HEK293 (cell line): Measurements from ENCODE around the gene TMEM62.

Experiments
- BCL11A ChIP-seq: fragments of 450-650 bp; formaldehyde crosslinking; IDR thresholded peaks from 2 replicates; pipeline ENCODE4 v1.5.1; 2016; ENCODE audit warnings: low read depth, missing biosample characterization, missing genetic modification characterization
- OVOL3 ChIP-seq: fragments of 450-650 bp; formaldehyde crosslinking; IDR thresholded peaks from 2 replicates; pipeline ENCODE4 v1.5.1; 2016; ENCODE audit warnings: missing biosample characterization, missing genetic modification characterization
- PATZ1 ChIP-seq: fragments of 450-650 bp; formaldehyde crosslinking; IDR thresholded peaks from 2 replicates; pipeline ENCODE4 v1.5.1; 2016; ENCODE audit warnings: missing biosample characterization, missing genetic modification characterization
- PBX3 ChIP-seq: sonication (generic); formaldehyde crosslinking; IDR thresholded peaks from 2 replicates; pipeline ENCODE4 v1.8.1; 2022; ENCODE audit warnings: mild to moderate bottlenecking, moderate library complexity, missing genetic modification reagents
- SCRT1 ChIP-seq: fragments of 450-650 bp; formaldehyde crosslinking; IDR thresholded peaks from 2 replicates; pipeline ENCODE4 v1.5.1; 2016; ENCODE audit warnings: missing biosample characterization, missing genetic modification characterization, borderline replicate concordance
- SP2 ChIP-seq: fragments of 450-650 bp; formaldehyde crosslinking; IDR thresholded peaks from 2 replicates; pipeline ENCODE4 v1.5.1; 2016; ENCODE audit warnings: missing biosample characterization, missing genetic modification characterization
- ZBTB11 ChIP-seq: fragments of 450-650 bp; formaldehyde crosslinking; conservative IDR thresholded peaks from 2 replicates; pipeline ENCODE4 v1.5.1; 2016; ENCODE audit warnings: low read depth, missing biosample characterization, missing genetic modification characterization
- ZNF121 ChIP-seq: fragments of 450-650 bp; formaldehyde crosslinking; IDR thresholded peaks from 2 replicates; pipeline ENCODE4 v1.5.1; 2016; ENCODE audit warnings: missing biosample characterization, missing genetic modification characterization
- ZNF221 ChIP-seq: fragments of 450-650 bp; formaldehyde crosslinking; IDR thresholded peaks from 2 replicates; pipeline ENCODE4 v1.5.1; 2017; ENCODE audit warnings: missing biosample characterization, missing genetic modification characterization, borderline replicate concordance
- ZNF521 ChIP-seq: fragments of 450-650 bp; formaldehyde crosslinking; IDR thresholded peaks from 2 replicates; pipeline ENCODE4 v1.5.1; 2017; ENCODE audit warnings: missing biosample characterization, mild to moderate bottlenecking, missing genetic modification characterization
- ZNF558 ChIP-seq: fragments of 450-650 bp; formaldehyde crosslinking; IDR thresholded peaks from 2 replicates; pipeline ENCODE4 v1.5.1; 2016; ENCODE audit warnings: missing biosample characterization, missing genetic modification characterization
- ZNF768 ChIP-seq: fragments of 450-650 bp; formaldehyde crosslinking; IDR thresholded peaks from 2 replicates; pipeline ENCODE4 v1.5.1; 2018; ENCODE audit warnings: missing biosample characterization, mild to moderate bottlenecking, missing genetic modification characterization
- TF ChIP-seq, protein P1 (sequence below): fragments of 450-650 bp; formaldehyde crosslinking; IDR thresholded peaks from 2 replicates; pipeline ENCODE4 v1.5.1; 2016; ENCODE audit warnings: missing biosample characterization, missing genetic modification characterization
- TF ChIP-seq, protein P2 (sequence below): fragments of 450-650 bp; formaldehyde crosslinking; IDR thresholded peaks from 2 replicates; pipeline ENCODE4 v1.5.1; 2017; ENCODE audit warnings: missing biosample characterization, missing genetic modification characterization

DNA sequence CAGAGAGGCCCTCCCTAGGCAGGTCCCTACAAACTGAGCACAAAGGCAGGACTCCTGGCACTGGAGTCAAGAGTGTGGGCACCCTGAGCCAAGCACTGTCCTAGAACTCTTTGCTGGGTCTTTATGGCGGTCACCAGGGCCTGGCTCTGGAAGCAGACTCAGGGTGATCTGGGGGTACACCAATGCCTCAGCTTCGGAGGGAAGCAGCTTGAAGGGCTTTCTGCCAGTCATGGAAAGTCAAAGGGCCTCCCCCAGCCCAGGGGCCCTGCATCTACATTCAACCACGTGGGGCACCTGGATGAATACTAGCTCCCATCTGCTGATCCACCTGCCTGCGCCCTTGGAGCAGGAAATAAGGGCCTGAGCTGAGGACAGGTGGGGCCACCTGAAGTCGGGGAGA is 80.1 kb downstream of the TMEM62 start:
- TF ChIP-seq PATZ1 (tag by site-specific recombination): no peak
- TF ChIP-seq ZNF121 (tag by site-specific recombination): no peak
- no peak for TF ChIP-seq ZNF558 (tag by site-specific recombination)
- TF ChIP-seq SCRT1 (tag by site-specific recombination): no peak
- no peak for TF ChIP-seq ZBTB11 (tag by site-specific recombination)
- TF ChIP-seq, protein P1, sequence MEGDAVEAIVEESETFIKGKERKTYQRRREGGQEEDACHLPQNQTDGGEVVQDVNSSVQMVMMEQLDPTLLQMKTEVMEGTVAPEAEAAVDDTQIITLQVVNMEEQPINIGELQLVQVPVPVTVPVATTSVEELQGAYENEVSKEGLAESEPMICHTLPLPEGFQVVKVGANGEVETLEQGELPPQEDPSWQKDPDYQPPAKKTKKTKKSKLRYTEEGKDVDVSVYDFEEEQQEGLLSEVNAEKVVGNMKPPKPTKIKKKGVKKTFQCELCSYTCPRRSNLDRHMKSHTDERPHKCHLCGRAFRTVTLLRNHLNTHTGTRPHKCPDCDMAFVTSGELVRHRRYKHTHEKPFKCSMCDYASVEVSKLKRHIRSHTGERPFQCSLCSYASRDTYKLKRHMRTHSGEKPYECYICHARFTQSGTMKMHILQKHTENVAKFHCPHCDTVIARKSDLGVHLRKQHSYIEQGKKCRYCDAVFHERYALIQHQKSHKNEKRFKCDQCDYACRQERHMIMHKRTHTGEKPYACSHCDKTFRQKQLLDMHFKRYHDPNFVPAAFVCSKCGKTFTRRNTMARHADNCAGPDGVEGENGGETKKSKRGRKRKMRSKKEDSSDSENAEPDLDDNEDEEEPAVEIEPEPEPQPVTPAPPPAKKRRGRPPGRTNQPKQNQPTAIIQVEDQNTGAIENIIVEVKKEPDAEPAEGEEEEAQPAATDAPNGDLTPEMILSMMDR (tag by site-specific recombination): no peak
- TF ChIP-seq PBX3 (CRISPR knock-in tag): no peak
- TF ChIP-seq ZNF521 (tag by site-specific recombination): no peak
- no peak for TF ChIP-seq BCL11A
- no peak for TF ChIP-seq ZNF221 (tag by site-specific recombination)
- TF ChIP-seq ZNF768 (tag by site-specific recombination): no peak
- no peak for TF ChIP-seq SP2 (tag by site-specific recombination)
- TF ChIP-seq OVOL3: no peak
- TF ChIP-seq, protein P2, sequence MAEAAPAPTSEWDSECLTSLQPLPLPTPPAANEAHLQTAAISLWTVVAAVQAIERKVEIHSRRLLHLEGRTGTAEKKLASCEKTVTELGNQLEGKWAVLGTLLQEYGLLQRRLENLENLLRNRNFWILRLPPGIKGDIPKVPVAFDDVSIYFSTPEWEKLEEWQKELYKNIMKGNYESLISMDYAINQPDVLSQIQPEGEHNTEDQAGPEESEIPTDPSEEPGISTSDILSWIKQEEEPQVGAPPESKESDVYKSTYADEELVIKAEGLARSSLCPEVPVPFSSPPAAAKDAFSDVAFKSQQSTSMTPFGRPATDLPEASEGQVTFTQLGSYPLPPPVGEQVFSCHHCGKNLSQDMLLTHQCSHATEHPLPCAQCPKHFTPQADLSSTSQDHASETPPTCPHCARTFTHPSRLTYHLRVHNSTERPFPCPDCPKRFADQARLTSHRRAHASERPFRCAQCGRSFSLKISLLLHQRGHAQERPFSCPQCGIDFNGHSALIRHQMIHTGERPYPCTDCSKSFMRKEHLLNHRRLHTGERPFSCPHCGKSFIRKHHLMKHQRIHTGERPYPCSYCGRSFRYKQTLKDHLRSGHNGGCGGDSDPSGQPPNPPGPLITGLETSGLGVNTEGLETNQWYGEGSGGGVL (tag by site-specific recombination): no peak
